Gastroesophageal sphincter (tissue), 4 donors: ENCODE results near the gene FAXDC2. TPM values are rescaled to one million over a fixed set of nuclear protein-coding genes. Genes with fewer than 3 reads are reported as not detected.

Source experiments
- ATAC-seq: fragments of 150-250 bp; one replicate; pipeline ENCODE4 v1.9.1; 2016; ENCODE audit warnings: mild to moderate bottlenecking, moderate library complexity
- H3K27ac ChIP-seq, 4 donors: fragments of 200-600 bp; sonication (generic) in 3 of 4; 1 replicate in 3 of 4; 2 replicates in 1 of 4; pipeline ENCODE4 v1.5.1; 2016 to 2019
- H3K27me3 ChIP-seq: fragments of 200-600 bp; sonication (generic); one replicate; pipeline ENCODE4 v1.5.1; 2019
- H3K36me3 ChIP-seq, 2 donors: fragments of 200-600 bp; sonication (generic); one replicate each; pipeline ENCODE4 v1.5.1; 2019; ENCODE audit warnings: control low read depth in 1 of 2
- H3K4me1 ChIP-seq, 3 donors: fragments of 200-600 bp; sonication (generic); 1 replicate in 2 of 3; 2 replicates in 1 of 3; pipeline ENCODE4 v1.5.1; 2016 to 2019; ENCODE audit warnings: control low read depth in 2 of 3
- H3K4me3 ChIP-seq, 2 donors: fragments of 200-600 bp; sonication (generic); one replicate each; pipeline ENCODE4 v1.5.1; 2019; ENCODE audit warnings: mild to moderate bottlenecking in 1 of 2, moderate library complexity in 1 of 2
- H3K9me3 ChIP-seq, 3 donors: fragments of 200-600 bp; sonication (generic); one replicate each; pipeline ENCODE4 v1.5.1; 2017 to 2019; ENCODE audit warnings: control low read depth in 2 of 3
- EP300 ChIP-seq: sonication (generic); formaldehyde crosslinking; IDR thresholded peaks from one replicate; pipeline ENCODE4 v1.6.1; 2017; ENCODE audit warnings: antibody characterized with exemption, mild to moderate bottlenecking
- POLR2A ChIP-seq, 2 donors: fragments of 450-650 bp; IDR thresholded peaks; one replicate each; pipeline ENCODE4 v1.6.1; 2017; ENCODE audit warnings: antibody characterized with exemption in 2 of 2, mild to moderate bottlenecking in 2 of 2, moderate library complexity in 1 of 2
- POLR2AphosphoS5 ChIP-seq: sonication (generic); formaldehyde crosslinking; IDR thresholded peaks from one replicate; pipeline ENCODE4 v1.6.1; 2017; ENCODE audit warnings: antibody characterized with exemption
- WGBS, 2 donors: methylation state at CpG; one replicate each; pipeline ENCODE4 v1.1.5; 2018; ENCODE audit warnings: low coverage in 1 of 2; 5-methylcytosine and 5-hydroxymethylcytosine counted together
- total RNA-seq, 4 donors: library from RNA; depleted of rRNA; stranded (reverse); fragments of >200 nt; gene quantifications; one replicate each; pipeline ENCODE4 v1.1.0, GENCODE V29; 2016
- TF ChIP-seq, protein P1 (sequence below), 4 experiments: fragments of 200-600 bp in 2 of 4; fragments of 450-650 bp in 2 of 4; sonication (generic) in 1 of 4; IDR thresholded peaks; one replicate each; pipeline ENCODE4 v1.5.1; 2017 to 2019; ENCODE audit warnings: antibody characterized with exemption in 4 of 4, mild to moderate bottlenecking in 2 of 4, moderate library complexity in 2 of 4

The FAXDC2 gene
- total RNA-seq, 4 donors from 2014 or later: 26.6 to 75.5 (median 46.4) TPM

DNA sequence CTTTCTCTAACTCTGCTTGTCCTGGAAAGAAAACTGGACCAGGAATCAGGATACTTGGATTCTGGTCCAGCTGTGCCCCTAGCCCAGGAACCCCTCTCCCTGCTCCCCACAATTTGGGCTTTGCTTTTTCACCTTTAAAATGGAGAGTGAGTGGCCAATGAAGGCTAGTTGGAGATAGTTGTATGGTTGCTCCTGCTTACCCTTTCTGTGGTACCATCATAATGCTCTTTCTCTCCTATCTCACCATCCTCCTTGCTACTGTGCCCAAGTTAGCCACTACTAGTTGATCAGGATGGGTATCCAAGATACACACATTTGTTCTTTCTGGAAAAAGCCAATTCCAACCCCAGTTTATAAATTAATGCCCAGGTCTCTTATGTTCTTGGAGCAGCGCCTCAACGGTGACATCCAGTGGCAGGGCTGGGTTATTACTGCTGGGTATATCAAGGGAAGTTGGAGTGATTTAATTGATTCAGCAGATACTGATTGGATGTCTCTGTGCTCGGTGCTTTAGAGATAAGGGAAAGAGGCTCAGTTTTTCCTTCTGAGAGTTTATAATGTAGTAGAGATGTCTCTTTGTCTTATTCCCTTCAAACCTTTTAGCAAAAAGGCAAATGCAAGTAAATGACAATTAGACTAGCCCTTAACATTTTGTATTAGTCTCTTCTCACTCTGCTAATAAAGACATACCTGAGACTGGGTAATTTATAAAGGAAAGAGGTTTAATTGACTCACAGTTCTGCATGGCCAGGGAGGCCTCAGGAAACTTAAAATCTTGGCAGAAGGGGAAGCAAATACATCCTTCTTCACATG is 38.5 kb downstream of the FAXDC2 start:
- WGBS, 2 donors: 26 to 31% methylated on average over 3 of the region's 3 CpGs
- no peak overlapping the region for H3K4me3 ChIP-seq
- peaks cover 2 to 100% of the 10 kb centered on the region in 2 donors for H3K36me3 ChIP-seq
- no peaks in the 10 kb centered on the region for H3K9me3 ChIP-seq
- H3K27ac ChIP-seq: peak overlapping the region in 1 of 4 donors; percentile 52
- ATAC-seq: peak; percentile 64
- H3K4me1 ChIP-seq: peaks cover 0 to 15% (median 3%) of the 10 kb centered on the region in 3 donors
- H3K27me3 ChIP-seq: no peaks in the 10 kb centered on the region
- no peak for TF ChIP-seq POLR2A (IDR thresholded peaks at IDR 0.05)
- TF ChIP-seq EP300: no peak
- TF ChIP-seq, protein P1, sequence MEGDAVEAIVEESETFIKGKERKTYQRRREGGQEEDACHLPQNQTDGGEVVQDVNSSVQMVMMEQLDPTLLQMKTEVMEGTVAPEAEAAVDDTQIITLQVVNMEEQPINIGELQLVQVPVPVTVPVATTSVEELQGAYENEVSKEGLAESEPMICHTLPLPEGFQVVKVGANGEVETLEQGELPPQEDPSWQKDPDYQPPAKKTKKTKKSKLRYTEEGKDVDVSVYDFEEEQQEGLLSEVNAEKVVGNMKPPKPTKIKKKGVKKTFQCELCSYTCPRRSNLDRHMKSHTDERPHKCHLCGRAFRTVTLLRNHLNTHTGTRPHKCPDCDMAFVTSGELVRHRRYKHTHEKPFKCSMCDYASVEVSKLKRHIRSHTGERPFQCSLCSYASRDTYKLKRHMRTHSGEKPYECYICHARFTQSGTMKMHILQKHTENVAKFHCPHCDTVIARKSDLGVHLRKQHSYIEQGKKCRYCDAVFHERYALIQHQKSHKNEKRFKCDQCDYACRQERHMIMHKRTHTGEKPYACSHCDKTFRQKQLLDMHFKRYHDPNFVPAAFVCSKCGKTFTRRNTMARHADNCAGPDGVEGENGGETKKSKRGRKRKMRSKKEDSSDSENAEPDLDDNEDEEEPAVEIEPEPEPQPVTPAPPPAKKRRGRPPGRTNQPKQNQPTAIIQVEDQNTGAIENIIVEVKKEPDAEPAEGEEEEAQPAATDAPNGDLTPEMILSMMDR (IDR thresholded peaks at IDR 0.05): peak; percentile 81 to 94 (median 90)
- TF ChIP-seq POLR2AphosphoS5: no peak

DNA sequence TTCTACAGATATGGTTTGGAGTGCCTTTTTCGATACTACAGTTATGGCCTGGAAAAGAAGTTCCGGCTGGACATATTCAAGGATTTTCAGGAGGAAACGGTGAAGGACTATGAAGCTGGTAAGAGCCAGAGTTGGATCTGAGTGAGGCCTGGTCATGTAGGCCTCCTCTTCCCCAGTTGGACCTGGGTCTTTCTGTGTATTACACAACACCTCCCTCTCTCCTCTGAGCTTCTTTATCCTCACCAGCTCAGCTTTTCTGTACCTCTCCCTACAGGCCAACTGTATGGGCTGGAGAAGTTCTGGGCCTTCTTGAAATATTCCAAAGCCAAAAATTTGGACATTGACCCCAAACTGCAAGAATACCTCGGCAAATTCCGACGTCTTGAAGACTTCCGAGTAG is 39.2 kb downstream of the FAXDC2 start:
- WGBS, 2 donors: 74 to 91% methylated on average over 4 to 7 of the region's 7 CpGs
- Histone ChIP-seq H3K27ac (peak overlapping the region in 1 of 4 donors; percentile 52), H3K4me1 (peaks cover 0 to 15% (median 3%) of the 10 kb centered on the region in 3 donors), H3K27me3 (no peaks in the 10 kb centered on the region), H3K9me3 (no peaks in the 10 kb centered on the region), H3K36me3 (peaks cover 2 to 100% of the 10 kb centered on the region in 2 donors), H3K4me3 (no peak overlapping the region)
- no peak for ATAC-seq
- TF ChIP-seq EP300 (no peak), POLR2AphosphoS5 (no peak), POLR2A (IDR thresholded peaks at IDR 0.05) (no peak)
- TF ChIP-seq, protein P1 (IDR thresholded peaks at IDR 0.05): no peak

DNA sequence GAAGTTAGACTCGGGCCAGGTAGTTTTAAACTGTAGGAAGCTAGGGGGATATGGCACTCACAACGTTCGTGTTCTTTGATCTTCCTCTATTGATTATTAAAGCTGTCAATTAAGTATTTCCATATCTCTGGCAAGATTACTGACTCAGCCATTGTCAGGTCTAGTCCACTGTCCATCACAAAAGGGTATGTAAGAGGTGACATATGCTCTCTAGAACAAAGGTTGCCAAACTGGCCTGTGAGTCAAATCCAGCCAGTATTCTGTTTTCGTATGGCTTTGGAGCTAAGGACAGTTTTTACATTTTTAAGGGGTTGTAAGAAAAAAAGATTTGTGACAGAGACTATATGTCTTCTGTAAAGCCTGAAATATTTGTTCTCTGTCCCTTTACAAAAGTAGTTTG is 44.2 kb downstream of the FAXDC2 start:
- Histone ChIP-seq H3K36me3 (peaks cover 16 to 100% of the 10 kb centered on the region in 2 donors), H3K4me3 (no peak overlapping the region), H3K27me3 (no peaks in the 10 kb centered on the region), H3K4me1 (peaks cover 0 to under 1% (median 0%) of the 10 kb centered on the region in 3 donors), H3K9me3 (no peaks in the 10 kb centered on the region), H3K27ac (no peak overlapping the region)
- no peak for ATAC-seq
- 67 to 75% methylated on average over 4 of the region's 4 CpGs for WGBS, 2 donors
- TF ChIP-seq POLR2A (IDR thresholded peaks at IDR 0.05) (no peak), POLR2AphosphoS5 (no peak), EP300 (no peak)
- TF ChIP-seq, protein P1 (IDR thresholded peaks at IDR 0.05): no peak

DNA sequence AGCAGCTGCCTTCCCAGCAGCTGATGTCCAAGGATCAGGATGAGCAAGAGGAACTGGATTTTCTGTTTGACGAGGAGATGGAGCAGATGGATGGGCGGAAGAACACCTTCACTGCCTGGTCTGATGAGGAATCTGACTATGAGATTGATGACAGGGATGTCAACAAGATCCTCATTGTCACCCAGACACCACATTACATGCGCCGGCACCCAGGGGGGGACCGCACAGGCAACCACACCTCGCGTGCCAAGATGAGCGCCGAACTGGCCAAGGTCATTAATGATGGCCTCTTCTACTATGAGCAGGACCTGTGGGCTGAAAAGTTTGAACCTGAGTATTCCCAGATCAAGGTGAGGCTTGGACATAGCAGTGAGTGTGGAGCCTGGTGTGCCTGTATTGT is 48.4 kb downstream of the FAXDC2 start:
- Histone ChIP-seq H3K9me3 (no peaks in the 10 kb centered on the region), H3K4me1 (peaks cover 0 to 11% (median 0%) of the 10 kb centered on the region in 3 donors), H3K27ac (no peak overlapping the region), H3K4me3 (no peak overlapping the region), H3K36me3 (peaks cover 21 to 95% of the 10 kb centered on the region in 2 donors), H3K27me3 (no peaks in the 10 kb centered on the region)
- no peak for ATAC-seq
- WGBS, 2 donors: 95% methylated on average over 8 of the region's 9 CpGs; no CpG with 5 or more reads in 1 of the 2 donors
- TF ChIP-seq, protein P1 (IDR thresholded peaks at IDR 0.05): no peak
- TF ChIP-seq EP300 (no peak), POLR2AphosphoS5 (no peak), POLR2A (IDR thresholded peaks at IDR 0.05) (no peak)

DNA sequence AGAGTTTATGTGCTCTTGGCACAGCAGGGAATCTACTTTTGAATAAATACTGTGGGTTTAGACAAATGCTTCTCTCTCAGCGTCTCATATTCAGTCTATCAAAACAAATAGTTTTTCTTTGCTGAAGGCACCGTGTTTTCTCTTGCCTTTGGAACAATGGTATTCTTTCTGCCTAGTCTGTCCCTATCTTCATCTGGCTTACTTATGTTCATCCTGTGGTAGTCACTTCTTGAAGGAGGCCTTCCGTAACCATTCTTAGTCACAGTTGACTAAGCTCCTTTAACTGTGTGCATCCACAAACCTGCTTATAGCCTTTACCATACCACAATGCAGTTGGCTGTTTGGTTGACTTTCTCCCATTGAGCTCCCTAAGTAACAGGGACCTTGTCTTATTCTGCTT is 49.3 kb downstream of the FAXDC2 start:
- WGBS, 2 donors: 68 to 71% methylated on average over 3 of the region's 3 CpGs

More for the DNA sequence above, 49.3 kb downstream of the FAXDC2 start:
- Histone ChIP-seq H3K4me3 (no peak overlapping the region), H3K36me3 (peaks cover 21 to 95% of the 10 kb centered on the region in 2 donors), H3K9me3 (no peaks in the 10 kb centered on the region), H3K27ac (no peak overlapping the region), H3K27me3 (no peaks in the 10 kb centered on the region), H3K4me1 (peaks cover 0 to 11% (median 0%) of the 10 kb centered on the region in 3 donors)
- TF ChIP-seq, protein P1 (IDR thresholded peaks at IDR 0.05): no peak
- TF ChIP-seq POLR2AphosphoS5 (no peak), POLR2A (IDR thresholded peaks at IDR 0.05) (no peak), EP300 (no peak)
- ATAC-seq: no peak
